HepG2 (cell line): ENCODE data around the gene SLC24A5. TPM values are rescaled to one million over a fixed set of nuclear protein-coding genes. Genes with fewer than 3 reads are reported as not detected.

ENCODE experiments used
- ATAC-seq: fragments of 200-7000 bp; cut with Tn5 transposase; 3 replicates; pipeline ENCODE4 v1.9.1; 2020; ENCODE audit warnings: mild to moderate bottlenecking, moderate library complexity
- BruUV-seq: library from RNA; stranded (reverse); fragments of 400-500 nt; replicated peaks from 2 replicates; lab custom pipeline; 2021; lab: Mats Ljungman, UMichigan
- CTCF ChIA-PET: fragments of 300-600 bp; formaldehyde crosslinking; extraction: SDS; loops from one replicate; lab custom pipeline; 2021; ENCODE audit warnings: low total read pairs, inconsistent platforms, low intra/inter-chr PET ratio; lab: Yijun Ruan, JAX
- POLR2A ChIA-PET: fragments of 350-600 bp; sonication (Branson Sonifier 250); formaldehyde crosslinking; loops from one replicate; lab custom pipeline; 2020; ENCODE audit warnings: antibody characterized with exemption, inconsistent platforms; lab: Yijun Ruan, JAX
- DNase-seq: peaks from one replicate; pipeline ENCODE4 v3.0.0-alpha.2; 2015; ENCODE audit warnings: low spot score
- FAIRE-seq: peaks from 3 replicates; lab custom pipeline; 2011; peaks lifted over from hg19 to GRCh38; lab: Jason Lieb, UNC
- H2AFZ ChIP-seq: one replicate; pipeline ENCODE4 v1.6.1; 2011; ENCODE audit warnings: low read length, inconsistent platforms
- H3K27ac ChIP-seq: fragments of 300-600 bp; 3 replicates; pipeline ENCODE4 v1.8.0; 2011; ENCODE audit warnings: mixed run types, mild to moderate bottlenecking, mixed read lengths, low read length, inconsistent platforms; ENCODE audit not compliant: insufficient read depth; ENCODE audit errors: extremely low read length
- H3K27me3 ChIP-seq, 2 experiments: fragments of 200-600 bp in 1 of 2; 2 replicates in 1 of 2; 3 replicates in 1 of 2; pipeline versions ENCODE4 v1.6.0 to v1.8.0; 2011; ENCODE audit warnings: low read length in 2 of 2, mild to moderate bottlenecking in 2 of 2, moderate library complexity in 2 of 2, inconsistent platforms in 1 of 2; ENCODE audit not compliant: insufficient read depth in 2 of 2, control insufficient read depth in 1 of 2
- H3K36me3 ChIP-seq, 2 experiments: fragments of 200-600 bp in 1 of 2; replicated peaks in 1 of 2; 2 replicates in 1 of 2; 3 replicates in 1 of 2; pipeline versions ENCODE4 v1.5.1 to v1.8.0; 2011; ENCODE audit warnings: low read length in 2 of 2, inconsistent platforms in 1 of 2; ENCODE audit not compliant: insufficient read depth in 2 of 2, control insufficient read depth in 1 of 2
- H3K4me1 ChIP-seq: 2 replicates; pipeline ENCODE4 v1.5.1; 2012; ENCODE audit warnings: low read length, inconsistent platforms; ENCODE audit not compliant: insufficient read depth
- H3K4me2 ChIP-seq: 2 replicates; pipeline ENCODE4 v1.6.0; 2011; ENCODE audit warnings: low read depth, low read length, inconsistent platforms
- H3K4me3 ChIP-seq, 3 experiments: fragments of 200-600 bp in 1 of 3; sonication (generic), shearing (Covaris generic) in 1 of 3; replicated peaks in 1 of 3; 2 replicates each; pipeline ENCODE4 v1.5.1; 2011 to 2016; ENCODE audit warnings: low read length in 3 of 3, inconsistent platforms in 2 of 3, low read depth in 2 of 3, mild to moderate bottlenecking in 2 of 3, control low read depth in 1 of 3, mixed read lengths in 1 of 3; ENCODE audit not compliant: insufficient read depth in 1 of 3
- H3K79me2 ChIP-seq: one replicate; pipeline ENCODE4 v1.6.1; 2011; ENCODE audit warnings: low read length, inconsistent platforms; ENCODE audit not compliant: insufficient read depth
- H3K9ac ChIP-seq: 2 replicates; pipeline ENCODE4 v1.6.0; 2011; ENCODE audit warnings: mild to moderate bottlenecking, low read depth, low read length, inconsistent platforms; ENCODE audit not compliant: insufficient read depth
- H3K9me3 ChIP-seq: 2 replicates; pipeline ENCODE4 v1.5.1; 2012; ENCODE audit warnings: mild to moderate bottlenecking, low read length
- H4K20me1 ChIP-seq: 2 replicates; pipeline ENCODE4 v1.6.0; 2011; ENCODE audit warnings: inconsistent platforms, mild to moderate bottlenecking, low read length, moderate library complexity; ENCODE audit not compliant: insufficient read depth
- BORCS8-MEF2B ChIP-seq: sonication (generic); formaldehyde crosslinking; IDR thresholded peaks from 2 replicates; pipeline ENCODE4 v1.8.0; 2022; ENCODE audit warnings: mild to moderate bottlenecking, missing genetic modification reagents
- GATAD1 ChIP-seq: IDR thresholded peaks from 2 replicates; pipeline ENCODE4 v1.6.1; 2016; ENCODE audit warnings: missing genetic modification reagents, missing compliant biosample characterization
- GTF2F1 ChIP-seq: fragments of 150-350 bp; IDR thresholded peaks from 2 replicates; pipeline ENCODE4 v1.6.1; 2014; ENCODE audit warnings: low read length
- KLF6 ChIP-seq: IDR thresholded peaks from 2 replicates; pipeline ENCODE4 v1.8.0; 2016; ENCODE audit warnings: missing biosample characterization, missing genetic modification reagents
- LCORL ChIP-seq, 2 experiments: fragments of 450-650 bp in 1 of 2; sonication (generic) in 1 of 2; formaldehyde crosslinking in 1 of 2; IDR thresholded peaks; 2 replicates each; pipeline versions ENCODE4 v1.5.0 to v1.6.1; 2017 to 2020; ENCODE audit warnings: antibody characterized with exemption in 1 of 2, missing genetic modification reagents in 1 of 2
- MIER2 ChIP-seq: IDR thresholded peaks from 2 replicates; pipeline ENCODE4 v1.6.1; 2016; ENCODE audit warnings: missing biosample characterization, missing genetic modification reagents
- PRPF4 ChIP-seq: fragments of 200-400 bp; formaldehyde crosslinking; IDR thresholded peaks from 2 replicates; pipeline ENCODE4 v1.6.1; 2016; ENCODE audit warnings: low read length, low read depth; ENCODE audit not compliant: poor library complexity, severe bottlenecking
- TIGD3 ChIP-seq: sonication (generic); formaldehyde crosslinking; IDR thresholded peaks from 2 replicates; pipeline ENCODE4 v1.5.1; 2020; ENCODE audit warnings: mild to moderate bottlenecking, missing genetic modification reagents, borderline replicate concordance
- YEATS4 ChIP-seq: sonication (generic); formaldehyde crosslinking; IDR thresholded peaks from 2 replicates; pipeline ENCODE4 v1.4.0; 2020; ENCODE audit warnings: missing genetic modification reagents, borderline replicate concordance
- ZBTB33 ChIP-seq: sonication (generic); formaldehyde crosslinking; IDR thresholded peaks from 2 replicates; pipeline ENCODE4 v1.4.0; 2020; ENCODE audit warnings: missing genetic modification reagents
- ZNF382 ChIP-seq: sonication (generic); formaldehyde crosslinking; IDR thresholded peaks from 2 replicates; pipeline ENCODE4 v1.5.0; 2020; ENCODE audit warnings: missing genetic modification reagents, mild to moderate bottlenecking, borderline replicate concordance
- ZNF496 ChIP-seq: sonication (generic); formaldehyde crosslinking; IDR thresholded peaks from 2 replicates; pipeline ENCODE4 v1.8.1; 2023; ENCODE audit warnings: mild to moderate bottlenecking, moderate library complexity, missing genetic modification reagents; ENCODE audit not compliant: insufficient replicate concordance
- ZNF543 ChIP-seq: sonication (generic); formaldehyde crosslinking; IDR thresholded peaks from 2 replicates; pipeline ENCODE4 v1.4.0; 2020; ENCODE audit warnings: mild to moderate bottlenecking, missing genetic modification reagents
- ZNF547 ChIP-seq: sonication (generic); formaldehyde crosslinking; IDR thresholded peaks from 2 replicates; pipeline ENCODE4 v1.5.1; 2020; ENCODE audit warnings: mild to moderate bottlenecking, missing genetic modification reagents
- ZNF747 ChIP-seq: sonication (generic); formaldehyde crosslinking; IDR thresholded peaks from 2 replicates; pipeline ENCODE4 v1.8.1; 2023; ENCODE audit warnings: missing genetic modification reagents, mild to moderate bottlenecking, borderline replicate concordance
- in situ Hi-C: cut with HindIII; loops from 2 replicates; pipeline ENCODE4 v1.10.0; 2017; ENCODE audit warnings: low pct_unique_long_range_greater_than_20kb; ENCODE audit not compliant: extremely low pct_ligation_motif_present
- intact Hi-C: fragments of 100-400 bp; cut with micrococcal nuclease; formaldehyde crosslinking; loops from one replicate; pipeline ENCODE4 v1.10.0; 2022; ENCODE audit not compliant: unreplicated experiment
- polyA plus RNA-seq, 8 experiments: library from polyadenylated mRNA; depleted of rRNA in 3 of 8; stranded (reverse) in 7 of 8; unstranded in 1 of 8; fragments of >200 nt; fragmentation: Illumina TruSeq in 4 of 8; extraction: Trizol in 4 of 8; gene quantifications; 2 replicates each; pipeline versions ENCODE4 v1.2.1 to v1.2.3, GENCODE V29; 2011 to 2016; ENCODE audit warnings: low read depth in 4 of 8, missing spikeins in 1 of 8, mixed read lengths in 1 of 8; ENCODE audit not compliant: insufficient read depth in 1 of 8
- total RNA-seq, 5 experiments: library from RNA; depleted of rRNA; stranded (reverse); fragments of >200 nt; fragmentation: Illumina TruSeq; extraction: Trizol; gene quantifications; 2 replicates each; pipeline ENCODE4 v1.2.3, GENCODE V29; 2016; ENCODE audit warnings: low read depth in 1 of 5
- TF ChIP-seq, protein P1 (sequence below): sonication (generic); formaldehyde crosslinking; IDR thresholded peaks from 2 replicates; pipeline ENCODE4 v1.4.0; 2020; ENCODE audit warnings: missing genetic modification reagents
- TF ChIP-seq, protein P2 (sequence below): sonication (generic); formaldehyde crosslinking; IDR thresholded peaks from 2 replicates; pipeline ENCODE4 v1.4.0; 2020; ENCODE audit warnings: missing genetic modification reagents

The SLC24A5 gene
- total and polyA plus RNA-seq, 2 of the 13 experiments (the other 11 are each of a cell fraction or from before 2014, with no cell fraction given): not detected

DNA sequence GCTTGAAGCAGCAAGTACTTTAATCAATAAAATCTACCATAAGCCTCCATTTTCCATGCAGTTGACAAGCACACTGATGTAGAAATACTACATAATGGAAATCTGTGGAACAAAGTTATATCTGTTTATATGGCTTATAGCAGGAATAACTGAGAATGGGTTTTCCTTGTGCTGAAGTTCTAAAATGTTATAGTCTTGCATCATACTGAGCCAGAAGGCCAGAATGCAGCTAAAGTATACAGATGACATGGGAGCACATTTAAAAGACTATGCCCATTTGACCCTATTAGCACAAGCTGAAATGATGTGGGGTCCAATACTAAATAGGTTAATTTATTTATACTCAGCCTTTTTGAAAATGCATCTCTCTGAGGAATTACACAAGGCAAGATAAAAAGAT lies 25.1 kb downstream of the SLC24A5 start:
- POLR2A ChIA-PET: no interaction called here
- Histone ChIP-seq H3K4me3 (no peak overlapping the region), H3K36me3 (no peaks in the 10 kb centered on the region)

More for the DNA sequence above, 25.1 kb downstream of the SLC24A5 start:
- no TSS peak for BruUV-seq
- H3K79me2 ChIP-seq: no peaks in the 10 kb centered on the region
- no peak for FAIRE-seq
- H2AFZ ChIP-seq: no peak overlapping the region
- H3K4me2 ChIP-seq: no peak overlapping the region
- no peak for ATAC-seq
- intact Hi-C loops: no loop called here
- in situ Hi-C loops: no loop called here
- no peak overlapping the region for H3K9ac ChIP-seq
- no peak overlapping the region for H3K27ac ChIP-seq
- H3K27me3 ChIP-seq: no peaks in the 10 kb centered on the region
- H4K20me1 ChIP-seq: no peaks in the 10 kb centered on the region
- TF ChIP-seq BORCS8-MEF2B: no peak
- no peak for TF ChIP-seq TIGD3 (CRISPR knock-in tag)
- no peak for TF ChIP-seq ZNF547 (CRISPR knock-in tag)
- TF ChIP-seq, protein P1, sequence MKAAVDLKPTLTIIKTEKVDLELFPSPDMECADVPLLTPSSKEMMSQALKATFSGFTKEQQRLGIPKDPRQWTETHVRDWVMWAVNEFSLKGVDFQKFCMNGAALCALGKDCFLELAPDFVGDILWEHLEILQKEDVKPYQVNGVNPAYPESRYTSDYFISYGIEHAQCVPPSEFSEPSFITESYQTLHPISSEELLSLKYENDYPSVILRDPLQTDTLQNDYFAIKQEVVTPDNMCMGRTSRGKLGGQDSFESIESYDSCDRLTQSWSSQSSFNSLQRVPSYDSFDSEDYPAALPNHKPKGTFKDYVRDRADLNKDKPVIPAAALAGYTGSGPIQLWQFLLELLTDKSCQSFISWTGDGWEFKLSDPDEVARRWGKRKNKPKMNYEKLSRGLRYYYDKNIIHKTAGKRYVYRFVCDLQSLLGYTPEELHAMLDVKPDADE (CRISPR knock-in tag): no peak
- TF ChIP-seq GTF2F1: no peak
- no peak for TF ChIP-seq YEATS4 (CRISPR knock-in tag)
- no peak for TF ChIP-seq PRPF4
- no peak for TF ChIP-seq ZNF382 (CRISPR knock-in tag)
- TF ChIP-seq KLF6 (CRISPR knock-in tag): no peak
- no peak for TF ChIP-seq LCORL (IDR thresholded peaks at IDR 0.05)
- no peak for TF ChIP-seq LCORL (CRISPR knock-in tag; IDR thresholded peaks at IDR 0.05)
- no peak for TF ChIP-seq MIER2
- no peak for TF ChIP-seq ZNF747 (CRISPR knock-in tag)
- TF ChIP-seq, protein P2, sequence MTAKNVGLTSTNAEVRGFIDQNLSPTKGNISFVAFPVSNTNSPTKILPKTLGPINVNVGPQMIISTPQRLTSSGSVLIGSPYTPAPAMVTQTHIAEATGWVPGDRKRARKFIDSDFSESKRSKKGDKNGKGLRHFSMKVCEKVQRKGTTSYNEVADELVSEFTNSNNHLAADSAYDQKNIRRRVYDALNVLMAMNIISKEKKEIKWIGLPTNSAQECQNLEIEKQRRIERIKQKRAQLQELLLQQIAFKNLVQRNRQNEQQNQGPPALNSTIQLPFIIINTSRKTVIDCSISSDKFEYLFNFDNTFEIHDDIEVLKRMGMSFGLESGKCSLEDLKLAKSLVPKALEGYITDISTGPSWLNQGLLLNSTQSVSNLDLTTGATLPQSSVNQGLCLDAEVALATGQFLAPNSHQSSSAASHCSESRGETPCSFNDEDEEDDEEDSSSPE (CRISPR knock-in tag): no peak
- TF ChIP-seq ZNF543 (CRISPR knock-in tag): no peak
- TF ChIP-seq GATAD1 (CRISPR knock-in tag): no peak
- no peak for TF ChIP-seq ZNF496 (CRISPR knock-in tag)
- no peak for TF ChIP-seq ZBTB33 (CRISPR knock-in tag)
- no peak for DNase-seq
- H3K4me1 ChIP-seq: no peaks in the 10 kb centered on the region
- H3K9me3 ChIP-seq: no peaks in the 10 kb centered on the region
- CTCF ChIA-PET: no interaction called here
